Measurements from ENCODE around the gene GNB4.
A peak's percentile ranks its signal among the peaks of the same experiment; 100 is the strongest.

The GNB4 gene

GRCh38 chr3:179438841-179439240 is 12.4 kb downstream of the GNB4 start:
- no peak for DNase-seq

GRCh38 chr3:179436517-179436916 is 14.8 kb downstream of the GNB4 start:
- no peak for DNase-seq

GRCh38 chr3:179432451-179432850 is 18.8 kb downstream of the GNB4 start:
- no peak for DNase-seq

- peak in 27 of 58 donors; percentile 4 to 67 (median 23) for DNase-seq
Observed at GRCh38 chr3:179432021-179432420, 19.2 kb downstream of the GNB4 start.

DNA sequence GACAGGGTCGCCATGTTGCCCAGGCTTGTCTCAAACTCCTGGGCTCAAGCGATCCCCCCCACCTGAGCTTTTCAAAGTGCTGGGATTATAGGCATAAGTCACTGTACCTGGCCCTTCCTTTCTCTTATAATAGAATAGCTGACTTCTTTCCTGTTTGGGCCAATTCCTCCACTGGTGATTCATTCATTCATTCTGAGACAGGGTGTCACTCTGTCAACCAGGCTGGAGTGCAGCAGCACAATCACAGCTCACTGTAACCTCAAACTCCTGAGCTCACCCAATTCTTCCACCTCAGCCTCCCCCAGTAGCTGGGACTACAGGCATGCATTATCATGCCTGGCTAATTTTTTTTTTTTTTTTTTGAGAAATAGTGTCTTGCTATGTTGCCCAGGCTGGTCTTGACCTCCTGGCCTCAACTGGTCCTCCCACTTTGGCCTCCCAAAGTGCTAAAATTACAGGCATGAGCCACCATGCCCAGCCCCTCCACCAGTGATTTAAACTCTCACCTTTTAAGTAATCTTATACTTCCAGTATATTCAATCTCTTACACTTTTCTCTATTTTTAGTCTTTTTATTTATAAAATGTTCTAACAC is 20.9 kb downstream of the GNB4 start:
- DNase-seq = no peak

DNA sequence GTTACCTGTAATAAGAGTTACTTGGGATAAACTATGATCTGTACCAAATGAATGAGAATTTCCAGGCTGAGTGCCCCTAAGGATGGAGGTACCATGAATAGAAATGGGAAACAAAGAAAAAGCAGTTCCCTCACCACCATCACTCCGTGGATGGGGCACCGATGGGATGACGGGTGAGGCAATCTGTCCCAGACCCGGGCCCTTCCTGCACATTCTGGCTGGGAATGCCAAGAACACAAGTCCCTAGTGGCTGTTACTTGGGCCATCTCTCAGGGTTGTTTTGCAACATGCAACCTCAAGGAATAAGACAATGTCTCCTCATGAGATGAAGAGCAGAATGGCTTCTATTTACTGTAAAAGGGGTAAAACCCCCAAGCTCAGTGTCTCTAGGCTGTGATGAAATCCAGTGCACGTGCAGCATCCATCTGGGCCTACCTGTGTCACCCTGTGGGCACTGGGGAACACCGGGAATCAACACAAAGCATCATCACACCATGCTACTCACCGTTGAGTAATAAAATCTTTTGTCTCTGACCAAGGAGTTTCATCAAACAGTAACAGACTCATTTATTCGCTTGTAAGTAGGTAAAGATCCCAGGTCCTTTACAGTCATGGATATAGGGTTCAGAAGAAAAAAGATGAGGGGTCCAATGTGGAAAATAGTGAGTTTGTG is 22.3 kb downstream of the GNB4 start:
- no peak for DNase-seq

DNA sequence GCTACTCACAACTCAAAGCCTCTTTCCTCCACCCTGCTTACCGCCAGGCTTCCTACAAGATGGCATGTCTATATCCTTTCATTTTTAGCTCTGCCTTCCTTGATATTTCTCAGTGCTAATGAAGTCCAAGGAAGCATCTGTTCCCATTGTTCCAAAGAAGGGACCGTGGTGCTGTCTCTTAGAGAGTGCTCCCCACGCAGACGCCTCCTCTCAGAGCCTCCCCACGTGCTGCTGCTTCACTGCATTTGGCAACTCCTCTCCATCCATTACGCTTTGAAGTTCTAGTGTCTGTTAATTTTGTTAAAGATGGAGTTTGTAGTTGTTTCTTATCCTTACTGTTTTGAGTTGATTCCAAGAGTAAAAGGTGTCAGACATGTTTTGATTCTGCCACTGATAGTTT is 26.2 kb downstream of the GNB4 start:
- peak in 25 of 58 donors; percentile 7 to 61 (median 26) for DNase-seq

GRCh38 chr3:179421500-179421899 is 29.8 kb downstream of the GNB4 start:
- DNase-seq = peak in 18 of 58 donors; percentile 5 to 47 (median 20)

DNA sequence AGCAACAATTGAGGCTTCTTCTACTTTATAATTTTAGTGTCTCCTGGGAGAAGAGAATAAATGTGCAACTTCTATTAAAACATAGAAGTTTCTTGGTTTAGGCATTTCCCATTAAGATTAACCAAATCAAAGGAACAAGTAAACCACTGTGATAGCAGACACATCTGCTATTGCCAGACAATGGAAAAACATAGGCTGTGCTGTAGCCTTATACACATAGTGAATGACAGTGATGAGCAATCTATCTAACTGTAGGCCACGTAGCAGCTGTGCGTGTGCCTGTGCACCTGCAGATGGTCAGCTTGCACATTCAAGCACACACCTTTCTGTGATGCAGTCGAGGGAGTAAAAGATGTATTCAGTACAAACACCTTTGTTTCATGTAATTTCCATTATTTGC is 32.7 kb downstream of the GNB4 start:
- DNase-seq = no peak

- DNase-seq = no peak
Observed at GRCh38 chr3:179416681-179417080, 34.6 kb downstream of the GNB4 start.

DNA sequence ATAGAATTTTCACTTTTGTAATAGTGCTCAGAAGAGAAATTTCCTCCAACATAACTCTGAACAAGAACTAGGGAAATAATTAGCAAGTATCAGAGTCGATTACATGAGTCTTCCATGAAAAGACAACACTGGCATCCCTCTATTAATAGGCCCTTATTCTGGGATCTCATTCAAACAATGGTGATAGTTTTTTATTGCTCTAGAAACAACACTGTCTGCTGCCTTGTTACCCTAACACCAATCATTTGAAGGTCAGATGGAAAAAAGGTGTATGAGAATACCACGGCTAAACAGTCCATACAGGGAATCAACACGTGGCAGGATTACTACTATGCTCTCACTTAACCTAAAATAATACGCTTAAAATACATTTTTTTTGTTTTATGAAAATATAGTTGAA is 35.9 kb downstream of the GNB4 start:
- no peak for DNase-seq

GRCh38 chr3:179414804-179415203 is 36.5 kb downstream of the GNB4 start:
- no peak for DNase-seq

GRCh38 chr3:179410999-179411398 is 40.3 kb downstream of the GNB4 start:
- no peak for DNase-seq

GRCh38 chr3:179410331-179410730 is 40.9 kb downstream of the GNB4 start:
- no peak for DNase-seq

GRCh38 chr3:179404307-179404706 is 47.0 kb downstream of the GNB4 start:
- DNase-seq = no peak

GRCh38 chr3:179402963-179403362 is 48.3 kb downstream of the GNB4 start:
- no peak for DNase-seq

DNA sequence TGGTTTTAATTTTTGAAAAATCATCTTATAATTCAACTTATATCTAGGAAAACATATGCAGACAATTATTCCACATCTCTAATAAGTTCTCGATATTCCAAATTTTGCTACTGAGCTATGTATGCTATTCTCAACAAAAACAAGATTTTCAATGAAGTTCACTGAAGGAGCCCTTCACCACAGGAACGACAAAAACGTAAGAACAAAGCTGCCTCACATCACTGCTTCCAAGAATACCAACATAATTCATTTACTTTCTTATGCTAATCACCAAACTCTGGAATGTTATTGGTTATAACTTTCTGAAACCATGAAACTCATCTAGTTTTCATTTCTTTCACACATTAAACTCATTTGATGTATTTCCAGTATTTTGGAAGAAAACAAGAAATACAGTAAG is 49.7 kb downstream of the GNB4 start:
- DNase-seq = no peak

GRCh38 chr3:179398574-179399231 is 52.6 kb downstream of the GNB4 start:
- DNase-seq = no peak

DNA sequence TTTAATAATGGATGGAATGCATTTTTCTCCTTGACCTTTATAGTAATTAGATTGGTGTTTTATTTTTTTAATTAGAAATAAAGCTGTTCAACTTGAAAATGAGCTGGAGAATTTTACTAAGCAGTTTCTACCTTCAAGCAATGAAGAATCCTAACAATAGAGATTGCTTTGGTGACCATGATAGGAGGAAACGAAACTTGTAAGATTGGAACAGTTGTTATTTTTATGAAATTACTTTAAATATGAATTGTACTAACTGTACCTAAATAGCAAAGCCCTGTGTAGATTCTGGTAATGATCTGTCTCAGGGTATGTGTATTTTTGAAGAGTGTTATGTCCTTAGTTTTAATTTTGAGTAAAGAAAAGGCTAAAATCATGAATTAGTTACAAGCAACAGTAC is 59.4 kb downstream of the GNB4 start:
- no peak for DNase-seq

DNA sequence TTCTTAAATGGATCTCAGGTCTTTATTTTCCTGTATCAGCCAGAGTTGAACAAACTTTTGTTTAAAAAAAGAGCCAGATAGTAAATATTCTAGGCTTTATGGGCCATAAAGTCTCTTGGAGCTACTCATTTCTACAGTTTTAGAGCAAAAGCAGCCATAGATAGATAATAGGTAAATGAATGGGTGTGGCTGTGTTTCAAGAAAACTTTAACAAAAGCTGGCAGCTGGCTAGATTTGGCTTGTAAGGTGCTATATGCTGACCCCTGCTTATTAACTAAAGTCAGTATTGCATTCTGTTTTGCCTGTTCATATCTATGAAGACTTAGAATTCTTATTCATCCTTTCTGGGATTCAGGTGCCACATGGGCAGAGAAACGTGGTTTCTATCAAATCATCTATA is 74.8 kb downstream of the GNB4 start:
- no peak for DNase-seq

GRCh38 chr3:179375091-179375999 is 75.9 kb downstream of the GNB4 start:
- DNase-seq = no peak

DNA sequence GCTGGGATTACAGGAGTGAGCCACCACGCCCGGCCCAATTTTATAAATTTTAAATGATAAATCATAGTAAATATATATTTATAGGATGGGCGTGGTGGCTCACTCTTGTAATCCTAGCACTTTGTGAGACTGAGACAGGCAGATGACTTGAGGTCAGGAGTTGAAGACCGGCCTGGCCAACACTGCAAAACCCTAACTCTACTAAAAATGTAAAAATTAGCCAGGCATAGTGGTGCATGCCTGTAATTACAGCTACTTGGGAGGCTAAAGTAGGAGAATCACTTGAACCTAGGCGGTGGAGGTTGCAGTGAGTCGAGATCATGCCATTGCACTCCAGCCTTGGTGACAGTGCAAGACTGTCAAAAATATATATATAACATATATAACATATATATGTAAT is 77.3 kb downstream of the GNB4 start:
- DNase-seq = no peak

Data from anterior cingulate cortex (tissue), 58 donors.